ENCODE data around the gene C16orf96. TPM values are rescaled to one million over a fixed set of nuclear protein-coding genes. Genes with fewer than 3 reads are reported as not detected.

Gene C16orf96
- total RNA-seq, 1 experiment from 2014 or later, result 0.15 TPM

- ChIA-PET CTCF (interaction anchor here (1.1 kb wide), 1 partner anchor 11 kb away, joined by 4 read pairs; no protein-coding TSS in a partner anchor), POLR2A (interaction anchor here (0.6 kb wide), 1 partner anchor 197 kb away, joined by 5 read pairs; the partner anchor contains the start of genes ANKS3 and DNAAF8)
- BruUV-seq (replicated peaks), result no TSS peak
- TF ChIP-seq POLR2AphosphoS5 (IDR thresholded peaks at IDR 0.05; ENCODE audit: low read depth, low read length) (no peak), CTCF (IDR thresholded peaks at IDR 0.05) (no peak), SIN3A (IDR thresholded peaks at IDR 0.05; ENCODE audit: borderline replicate concordance, insufficient read depth, low read depth, low read length) (no peak), REST (IDR thresholded peaks at IDR 0.05; ENCODE audit: insufficient read depth in 1 of 2, low read depth in 2 of 2, low read length in 1 of 2) (no peak), TCF7L2 (IDR thresholded peaks at IDR 0.05; ENCODE audit: low read depth, low read length) (no peak)
- Histone ChIP-seq H3K27ac (ENCODE audit: low read length) (peak overlapping the region; percentile 72), H3K36me3 (ENCODE audit: control insufficient read depth, insufficient read depth, low read length) (no peaks in the 10 kb centered on the region), H3K9me3 (ENCODE audit: control insufficient read depth, insufficient read depth, low read depth, low read length) (peaks cover 13% of the 10 kb centered on the region; the same call in 1 of the 2 replicates), H3K27me3 (ENCODE audit: control insufficient read depth, insufficient read depth, low read length) (no peaks in the 10 kb centered on the region), H3K4me3 (ENCODE audit: low read depth in 2 of 2, low read length in 2 of 2) (peak overlapping the region; percentile 66 to 72), H3K4me1 (ENCODE audit: control insufficient read depth, insufficient read depth, low read length) (peaks cover 5% of the 10 kb centered on the region; the same call in 1 of the 2 replicates)
- intact Hi-C loops (cut with micrococcal nuclease; ENCODE audit: unreplicated experiment), result no loop called here
- in situ Hi-C loops (cut with HindIII; ENCODE audit: low pct_unique_long_range_greater_than_20kb, low sequenced_read_pairs), result no loop called here
- peak; percentile 71 for ATAC-seq
- DNase-seq (ENCODE audit: low read depth, low spot score), result no peak
Measured at GRCh38 chr16:4537376-4538343, 18.5 kb upstream of the C16orf96 start.

- H3K27ac ChIP-seq (ENCODE audit: low read length), result peak within 1 kb of the TSS; percentile 86
- POLR2A ChIA-PET, result interaction anchor here (0.6 kb wide), 1 partner anchor 77 kb away, joined by 13 read pairs; no protein-coding TSS in a partner anchor
Measured at GRCh38 chr16:4538350-4539235, 17.5 kb upstream of the C16orf96 start, which contains the start of gene CDIP1. CDIP1 (minus strand) TSS chr16:4538773; CDS start chr16:4514130, 24,643 bp downstream.

More at GRCh38 chr16:4538350-4539235, 17.5 kb upstream of the C16orf96 start, which contains the start of gene CDIP1:
- DNase-seq (ENCODE audit: low read depth, low spot score) (peak; percentile 88), ATAC-seq (peak; percentile 97)
- Histone ChIP-seq H3K36me3 (ENCODE audit: control insufficient read depth, insufficient read depth, low read length) (no peaks in the 10 kb centered on the region), H3K4me3 (ENCODE audit: low read depth in 2 of 2, low read length in 2 of 2) (peak within 1 kb of the TSS; percentile 66 to 72), H3K9me3 (ENCODE audit: control insufficient read depth, insufficient read depth, low read depth, low read length) (peaks cover 13% of the 10 kb centered on the region; the same call in 1 of the 2 replicates), H3K27me3 (ENCODE audit: control insufficient read depth, insufficient read depth, low read length) (no peaks in the 10 kb centered on the region), H3K4me1 (ENCODE audit: control insufficient read depth, insufficient read depth, low read length) (peaks cover 5% of the 10 kb centered on the region; the same call in 1 of the 2 replicates)
- BruUV-seq (replicated peaks), result no TSS peak
- CTCF ChIA-PET, result interaction anchor here (1.1 kb wide), 1 partner anchor 10 kb away, joined by 4 read pairs; no protein-coding TSS in a partner anchor
- in situ Hi-C loops (cut with HindIII; ENCODE audit: low pct_unique_long_range_greater_than_20kb, low sequenced_read_pairs) (no loop called here), intact Hi-C loops (cut with micrococcal nuclease; ENCODE audit: unreplicated experiment) (no loop called here)
- TF ChIP-seq REST (IDR thresholded peaks at IDR 0.05; ENCODE audit: insufficient read depth in 1 of 2, low read depth in 2 of 2, low read length in 1 of 2), result no peak
- TF ChIP-seq SIN3A (IDR thresholded peaks at IDR 0.05; ENCODE audit: borderline replicate concordance, insufficient read depth, low read depth, low read length), result peak; percentile 81; the same call in 1 of the 2 replicates
- TF ChIP-seq POLR2AphosphoS5 (IDR thresholded peaks at IDR 0.05; ENCODE audit: low read depth, low read length), result peak; percentile 46
- TF ChIP-seq TCF7L2 (IDR thresholded peaks at IDR 0.05; ENCODE audit: low read depth, low read length), result no peak
- TF ChIP-seq CTCF (IDR thresholded peaks at IDR 0.05), result no peak

All from Panc1 (cell line).